Measurements from ENCODE around the gene LMX1B.
"Not testable (repeated sequence)": the region's sequence is repeated elsewhere in the genome, so short reads cannot be mapped to it uniquely, and the experiment has no call there.

The LMX1B gene

GRCh38 chr9:126652140-126652582 is 38.4 kb downstream of the LMX1B start:
- in situ Hi-C loops (cut with MboI; ENCODE audit: low sequenced_read_pairs), result no loop called here

GRCh38 chr9:126654124-126654523 is 40.4 kb downstream of the LMX1B start:
- in situ Hi-C loops (cut with MboI; ENCODE audit: low sequenced_read_pairs), result no loop called here

- in situ Hi-C loops (cut with MboI; ENCODE audit: low sequenced_read_pairs), result not testable (repeated sequence)
Observed at GRCh38 chr9:126656214-126656613, 42.5 kb downstream of the LMX1B start.

GRCh38 chr9:126658201-126658825 is 44.6 kb downstream of the LMX1B start:
- in situ Hi-C loops (cut with MboI; ENCODE audit: low sequenced_read_pairs), result no loop called here

DNA sequence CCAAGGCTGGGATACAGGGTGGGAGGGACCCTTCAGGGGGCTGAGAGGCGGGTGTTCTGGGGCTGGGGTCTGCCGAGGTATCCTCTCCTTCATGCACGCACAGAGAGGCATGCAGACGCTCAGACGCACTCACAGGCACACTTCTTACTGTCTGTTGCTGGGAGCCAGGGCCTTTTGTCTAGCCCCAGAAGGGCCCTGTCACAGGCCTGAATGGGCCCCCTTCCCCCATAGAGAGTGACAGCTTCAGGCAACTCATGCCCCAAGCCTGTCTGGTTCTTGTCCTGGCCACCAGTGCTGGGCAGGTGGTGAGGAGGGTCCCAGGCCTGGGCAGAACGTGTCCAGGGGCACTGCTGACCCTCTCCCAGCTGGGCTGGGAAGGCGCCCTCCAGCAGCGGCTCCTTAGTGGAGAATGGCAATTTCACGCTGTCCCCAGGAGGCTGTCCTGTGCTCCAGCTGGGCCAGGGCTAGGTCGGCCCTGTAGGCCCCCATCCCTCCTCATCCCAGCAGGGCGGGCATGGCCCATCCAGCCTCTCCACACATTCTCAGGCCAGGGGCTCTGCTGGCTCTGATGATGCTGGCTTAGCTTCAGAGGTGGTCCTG is 45.3 kb downstream of the LMX1B start:
- in situ Hi-C loops (cut with MboI; ENCODE audit: low sequenced_read_pairs), result no loop called here

- in situ Hi-C loops (cut with MboI; ENCODE audit: low sequenced_read_pairs), result no loop called here
Observed at GRCh38 chr9:126661122-126661520, 47.4 kb downstream of the LMX1B start.

DNA sequence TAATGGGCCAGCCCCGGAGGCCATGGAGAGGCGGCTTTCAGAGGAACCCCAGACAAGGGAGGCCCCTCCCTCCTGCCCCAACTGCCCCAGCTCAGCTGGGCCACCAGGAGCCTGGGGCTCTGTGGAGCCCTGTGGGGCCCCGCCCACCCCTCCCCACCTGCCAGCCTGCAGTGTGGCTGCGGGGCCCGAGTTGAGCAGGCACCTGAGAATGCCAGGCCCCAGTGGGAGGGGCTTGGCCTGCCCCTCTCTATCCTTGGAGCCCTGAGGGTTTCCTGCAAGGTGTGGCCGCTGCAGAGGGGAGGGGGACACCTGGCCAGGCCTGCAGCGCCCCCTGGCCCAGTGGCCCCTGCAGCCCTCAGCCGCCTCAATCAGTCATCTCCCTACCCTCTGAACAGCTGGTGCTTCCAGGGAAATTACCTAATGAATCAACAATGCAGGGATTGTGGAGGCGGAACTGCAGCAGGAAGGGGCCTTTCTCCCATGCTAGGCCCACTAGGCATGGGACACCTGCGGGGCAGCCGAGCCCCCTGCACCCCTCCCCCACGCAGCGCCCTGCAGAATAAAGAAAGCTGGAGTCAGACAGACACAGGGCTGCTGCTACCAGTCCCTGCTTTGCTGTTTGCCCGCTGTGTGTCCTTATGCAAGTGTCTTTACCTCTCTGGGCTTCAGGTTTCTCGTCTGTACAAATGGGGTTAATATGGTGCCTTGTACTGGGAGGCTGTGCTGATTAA is 48.0 kb downstream of the LMX1B start:
- in situ Hi-C loops (cut with MboI; ENCODE audit: low sequenced_read_pairs), result no loop called here

DNA sequence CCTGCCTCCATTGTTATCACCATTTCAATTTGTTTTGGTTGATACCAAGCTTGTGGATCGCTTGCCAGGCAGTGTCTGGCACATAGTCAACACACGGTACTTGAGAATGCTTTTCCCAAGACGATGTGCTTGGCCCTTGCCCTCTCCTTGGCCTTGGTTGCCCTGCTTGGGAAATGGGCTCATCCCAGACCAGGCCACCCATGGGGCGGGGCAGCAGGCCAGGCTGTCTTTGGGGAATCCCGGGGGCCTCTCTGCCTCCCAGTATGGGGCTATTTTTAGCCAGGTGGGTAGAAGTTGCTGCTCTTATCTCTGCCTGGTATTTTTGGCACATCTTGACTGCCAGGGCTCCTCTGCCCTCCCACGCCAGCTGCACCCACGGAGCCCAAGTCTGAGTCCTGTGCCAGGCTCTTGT is 49.9 kb downstream of the LMX1B start:
- in situ Hi-C loops (cut with MboI; ENCODE audit: low sequenced_read_pairs), result no loop called here

GRCh38 chr9:126664900-126665643 is 51.3 kb downstream of the LMX1B start:
- in situ Hi-C loops (cut with MboI; ENCODE audit: low sequenced_read_pairs), result no loop called here

GRCh38 chr9:126665644-126666035 is 51.9 kb downstream of the LMX1B start:
- in situ Hi-C loops (cut with MboI; ENCODE audit: low sequenced_read_pairs), result no loop called here

DNA sequence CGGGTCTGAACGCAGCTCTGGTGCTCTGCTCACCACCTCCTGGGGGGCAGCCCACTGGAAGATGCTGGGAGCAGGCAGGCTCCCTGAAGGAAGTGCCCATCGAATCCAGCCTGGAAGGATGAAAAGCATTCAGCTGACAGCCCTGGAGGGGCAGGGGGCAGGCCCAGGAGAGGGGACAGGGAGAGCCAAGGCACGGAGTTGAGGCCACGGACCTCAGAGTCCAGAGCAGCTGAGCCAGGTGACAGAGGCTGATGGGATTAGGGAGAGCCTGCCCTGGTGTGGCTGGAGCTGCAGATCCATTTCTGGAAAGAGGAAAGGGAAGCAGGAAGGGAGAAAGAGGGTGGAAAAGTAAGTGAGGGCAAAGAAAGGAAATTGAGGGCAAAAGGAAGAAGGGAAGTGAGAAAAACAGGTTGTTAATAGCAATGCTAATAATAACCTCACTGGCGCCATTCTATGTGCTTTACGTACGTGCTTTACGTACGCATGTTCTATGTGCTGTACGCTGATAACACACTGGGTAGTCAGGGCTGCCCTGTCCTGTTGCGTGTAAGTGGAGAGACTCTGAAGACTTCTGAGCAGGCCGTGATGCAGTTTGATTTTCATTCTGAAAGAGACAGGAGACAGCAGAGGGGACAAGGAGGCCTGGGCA is 52.6 kb downstream of the LMX1B start:
- in situ Hi-C loops (cut with MboI; ENCODE audit: low sequenced_read_pairs), result no loop called here

DNA sequence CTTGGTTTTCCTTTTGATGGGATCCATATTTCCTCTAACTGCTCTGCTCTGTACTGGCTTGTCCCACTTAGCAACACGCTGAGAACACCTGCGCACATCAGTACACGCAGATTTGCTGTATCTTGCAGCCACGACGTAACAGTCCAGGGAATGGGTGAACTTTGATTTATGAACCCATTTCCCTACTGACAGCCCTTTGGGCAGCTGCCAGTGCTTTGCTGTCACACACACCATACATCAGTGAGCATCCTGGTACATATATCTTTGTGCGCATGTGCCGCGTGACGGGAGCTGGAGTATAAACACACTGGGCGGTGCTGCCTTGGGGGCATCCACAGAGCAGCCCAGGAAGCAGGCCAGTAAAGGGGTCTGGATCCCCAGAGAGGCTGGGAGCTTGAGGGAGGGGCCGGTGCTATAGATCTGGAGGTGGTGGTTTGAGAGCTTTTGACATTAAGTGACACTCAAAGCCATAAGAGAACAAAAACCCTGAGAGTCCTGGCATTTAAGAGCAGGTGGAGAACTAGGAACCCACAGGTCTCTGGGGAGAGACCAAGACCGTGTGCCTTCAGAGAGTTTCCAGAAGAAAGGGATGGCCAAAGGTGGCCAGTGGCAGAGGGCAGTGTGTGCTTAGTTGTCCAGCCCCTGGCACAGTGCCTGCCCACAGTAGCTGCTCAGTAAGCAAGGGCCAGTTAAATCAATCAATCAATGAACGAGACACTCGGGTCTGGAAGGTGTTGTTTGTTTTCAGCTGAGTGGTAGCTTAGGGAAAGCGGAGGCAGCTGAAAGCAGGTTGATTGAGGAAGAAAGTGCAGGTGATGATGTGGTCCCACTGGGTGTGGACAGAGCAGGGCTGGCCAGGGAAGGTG is 53.7 kb downstream of the LMX1B start:
- in situ Hi-C loops (cut with MboI; ENCODE audit: low sequenced_read_pairs), result no loop called here

DNA sequence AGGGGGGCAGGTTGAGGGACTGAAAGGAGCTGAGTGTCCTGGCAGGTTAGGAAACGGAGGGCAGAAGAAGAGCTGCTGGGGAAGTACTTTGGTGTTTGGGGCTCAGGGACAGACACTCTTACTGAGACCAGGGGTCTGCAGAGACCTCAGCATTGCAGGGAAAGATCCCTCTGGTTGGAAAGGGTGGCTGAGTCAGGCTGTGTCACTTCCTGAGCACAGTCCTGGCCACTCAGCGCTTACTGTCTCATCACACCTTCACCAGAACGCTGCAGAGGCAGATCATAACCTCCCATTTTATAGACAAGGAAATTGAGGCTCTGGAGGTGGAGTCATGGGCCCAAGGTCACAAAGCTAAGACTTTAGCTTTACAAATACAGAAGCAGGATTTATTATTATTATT is 54.3 kb downstream of the LMX1B start:
- in situ Hi-C loops (cut with MboI; ENCODE audit: low sequenced_read_pairs), result no loop called here

- in situ Hi-C loops (cut with MboI; ENCODE audit: low sequenced_read_pairs), result no loop called here
Observed at GRCh38 chr9:126669108-126669507, 55.4 kb downstream of the LMX1B start.

DNA sequence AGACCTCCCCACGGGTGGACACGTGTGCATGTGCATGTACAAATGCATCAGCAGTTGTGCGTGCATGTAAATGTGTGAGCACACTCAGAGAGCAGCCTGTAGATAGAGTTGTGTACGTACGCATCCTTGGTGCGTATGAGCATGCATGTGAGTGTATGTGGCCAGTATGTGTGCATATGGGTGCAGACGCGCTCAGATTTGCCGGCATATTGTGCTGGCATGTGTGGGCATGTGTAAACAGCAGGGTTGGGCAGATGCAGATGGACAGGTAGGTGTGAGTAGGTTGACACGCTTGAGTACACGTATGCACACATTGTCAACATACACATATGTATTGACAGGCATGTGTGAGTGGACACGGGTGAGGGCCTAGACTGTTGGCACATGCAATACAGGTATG is 56.5 kb downstream of the LMX1B start:
- in situ Hi-C loops (cut with MboI; ENCODE audit: low sequenced_read_pairs), result no loop called here

- in situ Hi-C loops (cut with MboI; ENCODE audit: low sequenced_read_pairs), result no loop called here
Observed at GRCh38 chr9:126671381-126671831, 57.7 kb downstream of the LMX1B start.

DNA sequence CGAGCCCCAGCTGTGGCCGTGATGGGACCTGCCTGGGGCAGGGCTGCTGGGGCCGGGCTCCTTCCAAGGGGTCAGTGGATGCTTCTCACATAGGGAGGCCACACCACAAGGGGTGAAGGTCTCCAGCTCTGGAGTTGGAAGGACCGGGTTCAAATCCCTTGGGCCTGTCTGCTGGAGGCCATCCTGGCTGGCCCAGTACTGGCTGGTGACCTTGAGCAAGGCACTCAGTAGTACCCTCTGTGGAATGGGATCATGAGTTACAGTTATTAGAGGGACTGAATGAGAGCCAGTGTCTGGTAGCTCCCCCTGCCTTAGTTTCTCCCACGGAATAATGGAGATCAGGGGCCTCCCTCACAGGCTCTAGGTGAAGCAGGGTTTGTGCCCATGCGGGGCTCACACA is 58.3 kb downstream of the LMX1B start:
- in situ Hi-C loops (cut with MboI; ENCODE audit: low sequenced_read_pairs), result no loop called here

- in situ Hi-C loops (cut with MboI; ENCODE audit: low sequenced_read_pairs), result no loop called here
Observed at GRCh38 chr9:126672634-126673284, 59.0 kb downstream of the LMX1B start.

DNA sequence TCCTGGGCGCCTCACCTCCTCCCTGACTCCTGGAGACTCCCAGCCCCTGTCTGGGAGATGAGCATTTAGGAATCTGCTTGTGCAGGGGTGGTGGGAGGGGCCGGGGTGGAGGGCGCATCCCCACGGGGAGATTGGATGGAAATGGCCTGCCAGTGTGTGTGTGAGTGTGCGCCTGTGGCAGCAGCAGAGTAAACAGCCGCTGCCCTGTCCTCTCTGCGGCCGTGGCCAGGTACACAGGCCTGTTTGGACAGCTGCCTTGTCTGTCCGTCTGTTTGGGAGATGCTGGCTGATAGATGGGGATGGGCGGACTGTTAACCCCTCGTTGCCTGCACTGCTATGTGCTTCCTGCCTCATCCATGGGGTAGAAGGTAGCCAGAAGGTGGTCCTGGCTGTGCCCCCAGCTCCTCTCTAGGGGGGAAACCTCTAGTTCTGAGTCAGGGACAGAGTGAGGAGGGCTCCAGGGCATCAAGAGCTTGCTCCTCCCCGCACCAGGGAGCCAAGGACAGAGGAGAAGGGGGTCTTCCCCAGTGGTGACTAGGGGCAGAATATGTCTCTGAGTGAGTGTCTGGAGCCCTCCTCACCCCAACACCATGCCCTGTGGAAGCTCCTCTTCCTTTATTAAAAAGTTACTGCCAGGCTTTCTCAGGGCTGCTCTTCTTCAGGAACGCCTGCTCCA is 60.1 kb downstream of the LMX1B start:
- in situ Hi-C loops (cut with MboI; ENCODE audit: low sequenced_read_pairs), result no loop called here
